Liver (tissue), 9 donors: ENCODE measurements around the gene MAMDC2. TPM values are rescaled to one million over a fixed set of nuclear protein-coding genes. Genes with fewer than 3 reads are reported as not detected.

Experiments used
- DNase-seq: peaks from one replicate; pipeline ENCODE4 v3.0.0-alpha.2; 2017; ENCODE audit warnings: low spot score
- H3K27ac ChIP-seq, 2 donors: one replicate each; pipeline ENCODE4 v1.7.0; 2013; ENCODE audit warnings: inconsistent platforms in 2 of 2, low read length in 2 of 2, control low read depth in 1 of 2, low read depth in 1 of 2, mild to moderate bottlenecking in 1 of 2
- H3K27me3 ChIP-seq, 4 donors: one replicate each; pipeline versions ENCODE4 v1.6.1 to v1.7.0; 2013; ENCODE audit warnings: low read length in 3 of 4, inconsistent platforms in 1 of 4, mild to moderate bottlenecking in 1 of 4, moderate library complexity in 1 of 4; ENCODE audit not compliant: control insufficient read depth in 4 of 4, insufficient read depth in 4 of 4
- H3K36me3 ChIP-seq, 4 donors: one replicate each; pipeline versions ENCODE4 v1.6.1 to v1.7.0; 2013; ENCODE audit warnings: low read length in 3 of 4, mild to moderate bottlenecking in 3 of 4, low read depth in 1 of 4, moderate library complexity in 1 of 4; ENCODE audit not compliant: control insufficient read depth in 4 of 4, insufficient read depth in 3 of 4
- H3K4me1 ChIP-seq, 4 donors: one replicate each; pipeline versions ENCODE4 v1.6.1 to v1.7.0; 2013; ENCODE audit warnings: low read length in 3 of 4, mild to moderate bottlenecking in 3 of 4, moderate library complexity in 1 of 4; ENCODE audit not compliant: control insufficient read depth in 4 of 4, insufficient read depth in 4 of 4
- H3K4me3 ChIP-seq, 3 donors: one replicate each; pipeline versions ENCODE4 v1.6.1 to v1.7.0; 2013; ENCODE audit warnings: low read length in 3 of 3, control low read depth in 1 of 3, low read depth in 1 of 3, mild to moderate bottlenecking in 1 of 3
- H3K9ac ChIP-seq, 2 donors: one replicate each; pipeline ENCODE4 v1.7.0; 2013; ENCODE audit warnings: low read length in 2 of 2, mild to moderate bottlenecking in 2 of 2, moderate library complexity in 2 of 2, control low read depth in 1 of 2, low read depth in 1 of 2
- H3K9me3 ChIP-seq, 4 donors: one replicate each; pipeline versions ENCODE4 v1.6.1 to v1.7.0; 2013; ENCODE audit warnings: low read length in 3 of 4; ENCODE audit not compliant: control insufficient read depth in 4 of 4
- ATF3 ChIP-seq: IDR thresholded peaks from 2 replicates; pipeline ENCODE4 v1.6.1; 2016; ENCODE audit warnings: antibody characterized with exemption
- CTCF ChIP-seq: fragments of 150-350 bp; IDR thresholded peaks from 2 replicates; pipeline ENCODE4 v1.5.1; 2017; ENCODE audit warnings: improper control_type of control experiment, low read depth, low read length; ENCODE audit not compliant: missing input control
- EGR1 ChIP-seq, 2 donors: IDR thresholded peaks; 2 replicates each; pipeline ENCODE4 v1.6.1; 2016 to 2018; ENCODE audit warnings: antibody characterized with exemption in 2 of 2, low read depth in 2 of 2
- FOXA1 ChIP-seq: IDR thresholded peaks from 2 replicates; pipeline ENCODE4 v1.6.1; 2016; ENCODE audit warnings: antibody characterized with exemption
- FOXA2 ChIP-seq: IDR thresholded peaks from 2 replicates; pipeline ENCODE4 v1.6.1; 2016; ENCODE audit warnings: antibody characterized with exemption
- GABPA ChIP-seq, 2 donors: IDR thresholded peaks in 1 of 2; conservative IDR thresholded peaks in 1 of 2; 2 replicates each; pipeline ENCODE4 v1.6.1; 2016; ENCODE audit warnings: antibody characterized with exemption in 2 of 2, mild to moderate bottlenecking in 1 of 2, moderate library complexity in 1 of 2
- HNF4A ChIP-seq, 2 donors: conservative IDR thresholded peaks; 2 replicates each; pipeline ENCODE4 v1.6.1; 2016; ENCODE audit warnings: antibody characterized with exemption in 2 of 2, mild to moderate bottlenecking in 2 of 2
- HNF4G ChIP-seq: IDR thresholded peaks from 2 replicates; pipeline ENCODE4 v1.6.1; 2016; ENCODE audit warnings: antibody characterized with exemption
- JUND ChIP-seq, 2 donors: IDR thresholded peaks; 2 replicates each; pipeline ENCODE4 v1.6.1; 2016; ENCODE audit warnings: antibody characterized with exemption in 2 of 2
- MAX ChIP-seq: IDR thresholded peaks from 2 replicates; pipeline ENCODE4 v1.6.1; 2016; ENCODE audit warnings: antibody characterized with exemption
- NR2F2 ChIP-seq: IDR thresholded peaks from 2 replicates; pipeline ENCODE4 v1.6.1; 2016; ENCODE audit warnings: antibody characterized with exemption
- RAD21 ChIP-seq, 2 donors: IDR thresholded peaks; 2 replicates each; pipeline ENCODE4 v1.6.1; 2016; ENCODE audit warnings: antibody characterized with exemption in 2 of 2, mild to moderate bottlenecking in 2 of 2
- REST ChIP-seq: IDR thresholded peaks from 2 replicates; pipeline ENCODE4 v1.6.1; 2016; ENCODE audit warnings: antibody characterized with exemption, mild to moderate bottlenecking
- RXRA ChIP-seq, 2 donors: IDR thresholded peaks; 2 replicates each; pipeline ENCODE4 v1.6.1; 2017 to 2018; ENCODE audit warnings: antibody characterized with exemption in 2 of 2, mild to moderate bottlenecking in 1 of 2
- SP1 ChIP-seq: IDR thresholded peaks from 2 replicates; pipeline ENCODE4 v1.6.1; 2018; ENCODE audit warnings: antibody characterized with exemption, mild to moderate bottlenecking
- TAF1 ChIP-seq: conservative IDR thresholded peaks from 2 replicates; pipeline ENCODE4 v1.6.1; 2016; ENCODE audit warnings: antibody characterized with exemption, mild to moderate bottlenecking
- YY1 ChIP-seq: IDR thresholded peaks from 2 replicates; pipeline ENCODE4 v1.6.1; 2016; ENCODE audit warnings: antibody characterized with exemption, mild to moderate bottlenecking
- ZBTB33 ChIP-seq: IDR thresholded peaks from 2 replicates; pipeline ENCODE4 v1.6.1; 2016; ENCODE audit warnings: antibody characterized with exemption
- WGBS: extraction: QIAGEN DNeasy Blood & Tissue Kit; methylation state at CpG from one replicate; pipeline ENCODE4 v1.1.7; 2013; 5-methylcytosine and 5-hydroxymethylcytosine counted together
- polyA plus RNA-seq, 2 donors: library from polyadenylated mRNA; stranded (reverse) in 1 of 2; unstranded in 1 of 2; fragments of 200-250 nt in 1 of 2; fragments of >200 nt in 1 of 2; fragmentation: Nextera tagmentation in 1 of 2; extraction: Ambion mirVana in 1 of 2; gene quantifications; one replicate each; pipeline versions ENCODE4 v1.2.1 to v1.2.3, GENCODE V29; 2013 to 2015
- total RNA-seq, 2 donors: library from RNA; depleted of rRNA; stranded (reverse); fragments of >200 nt; gene quantifications; one replicate each; pipeline ENCODE4 v1.2.3, GENCODE V29; 2014
- donor health status: healthy.
- donor health status: healthy.
- donor health status: healthy.
- donor health status: healthy.
- donor health status: healthy.

Gene MAMDC2
- total and polyA plus RNA-seq, 4 donors = 0.28 to 4.4 (median 1.0) TPM

- no peak for TF ChIP-seq CTCF
- TF ChIP-seq FOXA1 = no peak
Observed at GRCh38 chr9:70131296-70131695, 87.6 kb downstream of the MAMDC2 start (continued).

DNA sequence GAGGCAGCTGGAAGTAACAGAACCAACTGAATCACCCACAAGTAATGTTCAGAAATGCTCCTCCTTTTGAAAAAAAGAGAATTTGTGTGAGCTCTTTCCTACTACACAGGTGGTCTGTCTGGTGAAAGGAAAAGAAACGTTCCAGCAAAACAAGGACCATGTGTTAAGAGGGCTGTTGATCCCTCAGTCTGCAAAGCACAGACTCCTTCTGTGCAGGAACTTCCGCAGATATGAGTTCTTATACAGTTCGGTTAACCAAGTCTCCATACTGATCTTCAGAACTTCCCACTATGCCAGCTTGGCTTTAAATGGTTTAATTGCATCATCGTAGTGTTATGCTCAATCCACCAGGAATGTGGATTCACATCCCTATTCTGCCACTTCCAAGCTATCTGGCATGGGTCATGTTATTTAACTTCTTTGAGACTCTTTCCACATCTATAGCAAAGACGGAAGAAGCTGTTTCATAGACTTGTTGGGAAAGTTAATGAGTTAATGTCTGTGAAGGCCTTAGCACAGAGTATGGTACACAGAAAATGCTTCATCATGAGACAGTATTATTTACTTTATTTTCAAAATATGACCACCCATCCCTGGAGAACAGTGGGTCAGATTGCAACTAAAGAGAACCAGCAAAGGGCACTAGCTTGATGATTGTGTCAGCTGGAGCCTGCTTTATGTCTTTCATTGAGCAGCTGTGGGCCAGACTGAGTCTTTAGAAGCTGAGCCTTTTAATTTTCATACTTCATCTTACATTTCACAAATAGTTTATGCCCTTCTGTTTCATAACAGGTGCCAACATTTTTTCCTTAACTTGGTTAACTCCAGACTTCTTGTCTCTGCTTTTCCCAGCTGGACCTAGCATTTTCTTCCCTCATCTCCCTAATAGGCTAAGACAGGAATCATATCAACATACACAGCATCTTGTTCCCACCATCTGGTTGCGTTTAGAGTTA, 89.9 kb downstream of the MAMDC2 start:
- no peaks in the 10 kb centered on the region for H3K27me3 ChIP-seq
- no peak for DNase-seq
- H3K9ac ChIP-seq = no peak overlapping the region
- no peak overlapping the region for H3K27ac ChIP-seq
- no peak overlapping the region for H3K4me3 ChIP-seq
- no peaks in the 10 kb centered on the region for H3K9me3 ChIP-seq
- no peak for TF ChIP-seq SP1
- TF ChIP-seq GABPA (IDR thresholded peaks at IDR 0.05 in 1 of 2, conservative IDR thresholded peaks at IDR 0.05 in 1 of 2) = no peak
- no peak for TF ChIP-seq ZBTB33
- no peak for TF ChIP-seq YY1
- TF ChIP-seq NR2F2 = peak; percentile 93
- no peak for TF ChIP-seq HNF4G
- WGBS = 89% methylated on average over 6 of the region's 6 CpGs
- H3K36me3 ChIP-seq = no peaks in the 10 kb centered on the region
- no peaks in the 10 kb centered on the region for H3K4me1 ChIP-seq

- 88% methylated on average over 1 of the region's 1 CpG for WGBS
- Histone ChIP-seq H3K36me3 (no peaks in the 10 kb centered on the region), H3K27me3 (no peaks in the 10 kb centered on the region), H3K27ac (no peak overlapping the region), H3K9me3 (no peaks in the 10 kb centered on the region), H3K4me1 (no peaks in the 10 kb centered on the region), H3K9ac (no peak overlapping the region), H3K4me3 (no peak overlapping the region)
- DNase-seq = no peak
- no peak for TF ChIP-seq GABPA (IDR thresholded peaks at IDR 0.05 in 1 of 2, conservative IDR thresholded peaks at IDR 0.05 in 1 of 2)
- TF ChIP-seq NR2F2 = no peak
- no peak for TF ChIP-seq ZBTB33
- no peak for TF ChIP-seq TAF1
- no peak for TF ChIP-seq MAX
- no peak for TF ChIP-seq FOXA1
- TF ChIP-seq EGR1 (IDR thresholded peaks at IDR 0.05; ENCODE audit: low read depth in 2 of 2) = no peak
- no peak for TF ChIP-seq RAD21 (IDR thresholded peaks at IDR 0.05)
- TF ChIP-seq HNF4G = no peak
- no peak for TF ChIP-seq RXRA (IDR thresholded peaks at IDR 0.05)
- no peak for TF ChIP-seq JUND (IDR thresholded peaks at IDR 0.05)
- no peak for TF ChIP-seq YY1
- TF ChIP-seq REST = no peak
- TF ChIP-seq FOXA2 = no peak
- no peak for TF ChIP-seq SP1
- no peak for TF ChIP-seq ATF3
- TF ChIP-seq HNF4A (conservative IDR thresholded peaks at IDR 0.05) = no peak
Observed at GRCh38 chr9:70134360-70134759, 90.7 kb downstream of the MAMDC2 start.
